Kidney tubule cell (primary cell): ENCODE data around the gene MAT2A.
"Not testable (repeated sequence)": the region's sequence is repeated elsewhere in the genome, so short reads cannot be mapped to it uniquely, and the experiment has no call there.

Experiments used
- DNase-seq: peaks from one replicate; pipeline ENCODE4 v3.0.0-alpha.2; 2018; ENCODE audit warnings: low spot score

MAT2A gene

DNA sequence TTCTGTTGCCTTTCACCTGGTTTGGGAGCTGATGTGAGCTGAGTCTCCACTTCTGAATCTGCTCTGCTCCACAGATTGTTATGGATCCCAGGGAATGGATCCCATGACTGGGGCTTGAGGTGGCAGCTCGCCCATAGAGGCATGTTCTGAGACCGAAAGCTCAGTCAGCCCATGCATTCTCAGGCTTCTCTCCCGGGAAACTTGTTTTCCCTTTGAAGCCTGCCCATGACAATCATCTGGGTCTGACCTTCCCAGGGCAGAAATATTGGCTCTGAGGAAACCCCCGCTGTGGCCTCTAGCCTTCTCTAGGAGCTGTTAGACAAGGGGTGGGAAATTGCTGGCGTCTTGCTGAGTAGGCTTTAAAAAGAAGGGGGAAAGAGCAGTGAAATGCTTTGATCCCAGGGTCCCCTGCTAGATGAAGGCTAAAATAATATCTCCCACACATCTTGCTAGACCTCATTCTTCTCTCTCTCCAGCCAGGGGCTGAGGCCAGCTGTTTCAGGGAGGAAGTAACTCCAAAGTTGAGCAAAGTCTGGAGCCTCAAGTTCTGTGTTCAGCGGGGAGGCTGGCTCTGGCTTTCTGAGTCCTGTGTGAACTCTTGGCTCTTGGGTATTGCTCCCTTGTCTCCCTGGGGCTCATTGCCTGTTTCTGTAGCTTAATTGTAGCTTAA is 40.4 kb downstream of the MAT2A start:
- no peak for DNase-seq

DNA sequence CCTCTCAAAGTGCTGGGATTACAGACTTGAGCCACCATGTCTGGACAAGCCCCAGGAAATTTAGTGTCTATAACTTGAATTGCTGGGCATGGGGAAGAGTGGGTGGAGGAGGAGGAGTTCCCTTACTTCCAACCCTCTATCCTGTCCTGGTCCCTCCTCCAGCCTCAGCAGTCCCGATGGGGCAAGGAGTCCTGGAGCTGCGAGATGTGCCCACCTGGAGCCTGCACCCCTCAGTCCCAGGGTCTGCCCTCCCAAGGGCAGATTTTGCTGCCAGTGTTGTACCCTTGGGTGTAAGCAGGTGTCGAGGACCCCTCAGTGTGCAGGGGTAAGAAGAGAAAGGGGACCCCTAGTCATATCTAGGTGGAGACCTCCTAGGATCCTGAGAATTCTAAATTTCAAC is 41.2 kb downstream of the MAT2A start:
- no peak for DNase-seq

DNA sequence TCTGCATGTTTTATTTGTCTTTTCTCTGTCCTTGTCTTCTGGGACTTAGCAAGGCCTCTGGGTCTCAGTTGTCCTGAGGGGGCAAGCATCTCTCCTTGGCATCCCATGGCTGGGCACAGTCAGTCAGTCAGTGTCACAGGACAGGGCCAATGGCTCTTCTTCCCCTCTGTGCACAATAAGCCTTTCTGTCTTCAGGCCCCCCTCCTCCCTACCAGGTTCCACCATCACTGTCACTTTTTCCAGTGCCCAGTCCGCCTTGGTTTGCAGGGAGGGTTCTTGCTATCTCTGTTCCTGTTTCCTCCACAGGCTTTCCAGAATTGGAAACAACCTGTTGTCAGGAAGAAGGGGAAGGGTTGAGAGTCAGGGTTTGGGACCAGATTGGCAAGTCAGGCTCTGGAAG is 43.5 kb downstream of the MAT2A start:
- DNase-seq: no peak

DNA sequence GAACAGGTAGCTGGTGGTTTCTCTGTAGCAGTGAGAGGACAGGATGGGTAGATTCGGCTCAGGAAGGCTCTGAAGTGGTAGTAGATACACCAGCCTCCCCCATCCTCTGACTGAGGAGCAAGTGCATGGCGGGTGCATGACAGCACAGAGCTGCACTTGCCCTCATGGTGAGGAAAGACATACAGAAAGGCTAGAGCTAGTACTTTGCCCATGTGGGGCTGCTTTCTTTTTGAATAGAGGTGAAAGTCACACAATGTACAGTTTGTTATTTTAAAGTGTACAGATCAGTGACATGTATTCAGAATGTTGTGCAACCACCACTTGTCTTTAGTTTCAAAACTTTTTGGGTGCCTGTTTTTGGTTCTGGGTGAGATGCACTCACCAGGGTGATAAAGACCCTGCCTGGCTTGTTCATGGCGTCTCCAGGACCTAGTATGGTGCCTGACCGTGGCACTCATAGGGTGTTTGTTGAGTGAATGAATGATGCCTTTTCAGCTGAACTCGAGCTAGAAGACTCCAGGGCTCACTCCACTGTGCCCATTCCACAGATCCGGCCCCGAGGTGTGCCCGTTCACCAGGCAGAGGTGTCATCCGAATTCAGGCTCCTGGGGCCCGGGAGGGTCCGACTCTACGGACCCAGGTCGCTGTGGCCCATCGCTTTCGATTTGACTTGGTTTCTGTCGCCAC is 44.8 kb downstream of the MAT2A start:
- no peak for DNase-seq

DNA sequence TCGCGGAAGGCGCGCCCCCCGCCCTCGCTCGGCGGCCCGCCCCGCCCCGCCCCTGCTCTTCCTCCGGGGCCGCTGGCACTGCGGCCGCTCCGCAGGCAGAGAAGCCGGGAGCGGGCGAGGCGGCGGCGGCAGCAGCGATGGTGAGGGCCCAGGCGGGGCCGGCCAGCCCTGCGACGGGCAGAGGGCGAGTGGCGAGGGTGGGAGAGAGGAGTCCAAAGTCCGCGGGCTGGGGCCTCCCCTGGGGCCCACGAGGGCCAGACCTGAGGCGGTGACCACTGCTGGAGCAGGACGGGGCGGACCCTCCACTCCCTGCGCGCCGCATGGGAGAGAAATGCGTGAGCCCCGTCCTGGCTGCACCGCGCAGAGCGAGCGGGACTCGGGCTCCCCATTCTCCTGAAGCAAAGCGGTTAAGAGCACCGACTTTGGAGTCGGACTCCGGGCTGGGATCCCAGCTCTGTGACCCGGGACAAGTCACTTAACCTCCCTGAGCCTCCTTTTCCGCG is 45.4 kb downstream of the MAT2A start, which contains the start of gene VAMP5:
TSS of gene VAMP5 (plus strand) at position 78 of the 503 bp plus-strand sequence. CDS start at position 138, 60 bp downstream.
- DNase-seq: no peak

DNA sequence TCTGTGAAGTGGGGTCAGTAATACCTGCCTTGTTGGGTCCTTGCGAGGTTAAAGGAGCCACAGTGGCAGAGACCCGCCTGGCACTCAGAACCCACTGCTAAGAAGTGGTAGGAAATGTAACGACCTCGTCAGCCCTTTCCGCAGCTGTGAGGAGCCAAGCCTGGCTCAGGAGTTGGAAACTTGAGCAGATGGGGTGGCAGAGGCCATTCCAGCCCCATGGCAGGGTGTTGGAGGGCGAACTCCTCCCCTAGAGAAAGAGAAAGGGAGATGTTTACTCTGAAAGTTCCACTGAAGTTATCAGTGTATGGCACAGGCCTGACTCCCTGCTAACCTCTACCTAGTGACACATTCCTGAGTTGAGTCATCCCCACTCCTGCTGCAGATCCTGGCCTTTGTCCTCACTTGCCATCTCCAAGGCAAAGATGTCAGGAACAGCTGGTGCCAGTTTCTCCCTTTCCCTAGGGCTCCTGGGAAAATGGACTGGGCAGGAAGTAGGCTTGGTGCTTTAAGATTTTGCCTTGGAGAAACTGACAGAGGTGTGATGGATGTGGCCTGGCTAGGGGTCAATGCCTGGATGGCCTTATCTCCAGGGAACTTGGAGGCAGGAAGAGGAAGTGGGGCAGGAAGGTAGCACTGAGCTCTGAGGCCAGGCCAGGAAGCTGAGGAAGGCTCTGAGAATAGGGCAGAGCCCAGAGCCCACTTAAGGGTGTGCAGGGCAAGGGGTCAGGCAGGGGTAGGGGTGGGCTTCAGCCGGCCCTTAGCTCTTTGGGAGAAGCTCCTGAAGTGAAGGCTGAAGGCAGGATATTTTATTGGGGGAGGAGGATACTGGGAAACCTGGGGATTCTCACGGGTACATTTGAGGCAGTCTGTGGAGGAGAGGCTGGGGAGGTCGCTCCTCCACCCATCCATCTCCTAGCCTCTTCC is 46.2 kb downstream of the MAT2A start:
- peak; percentile 94 for DNase-seq

DNA sequence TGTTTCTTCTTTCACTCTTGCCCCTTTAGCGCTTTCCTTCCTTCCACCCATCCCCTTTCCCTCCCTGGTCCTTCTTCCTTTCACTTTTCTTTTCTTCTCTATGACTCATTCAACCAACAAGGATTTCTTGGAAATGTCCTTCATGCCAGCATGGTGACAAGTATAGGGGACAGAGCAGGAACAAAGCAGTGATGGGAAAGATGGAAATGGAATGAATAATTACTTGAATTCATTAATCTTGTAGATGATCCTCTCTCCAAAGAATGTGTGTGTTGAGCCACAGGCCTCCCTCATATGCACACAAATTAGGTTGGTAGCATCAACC is 46.8 kb downstream of the MAT2A start:
- DNase-seq: peak; percentile 91

DNA sequence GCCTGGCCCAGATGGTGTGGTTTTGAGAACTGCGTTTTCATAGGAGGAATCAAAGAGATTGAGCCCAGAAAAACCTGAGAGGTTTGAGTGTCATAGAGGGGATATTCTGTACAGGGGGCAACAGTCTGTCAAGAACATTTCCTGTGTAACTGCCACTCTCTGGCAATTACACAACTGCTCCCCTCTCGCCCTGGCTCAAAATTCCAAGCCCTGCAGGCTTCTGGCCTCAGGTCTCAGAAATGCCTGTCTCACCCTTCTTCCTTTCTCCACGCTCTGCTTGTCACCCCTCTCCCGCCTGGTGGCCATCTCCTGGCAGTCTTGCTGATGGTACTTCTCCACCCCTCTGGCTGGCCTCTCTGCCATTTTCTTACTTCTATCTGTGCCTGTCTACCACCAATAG is 49.3 kb downstream of the MAT2A start:
- no peak for DNase-seq

DNA sequence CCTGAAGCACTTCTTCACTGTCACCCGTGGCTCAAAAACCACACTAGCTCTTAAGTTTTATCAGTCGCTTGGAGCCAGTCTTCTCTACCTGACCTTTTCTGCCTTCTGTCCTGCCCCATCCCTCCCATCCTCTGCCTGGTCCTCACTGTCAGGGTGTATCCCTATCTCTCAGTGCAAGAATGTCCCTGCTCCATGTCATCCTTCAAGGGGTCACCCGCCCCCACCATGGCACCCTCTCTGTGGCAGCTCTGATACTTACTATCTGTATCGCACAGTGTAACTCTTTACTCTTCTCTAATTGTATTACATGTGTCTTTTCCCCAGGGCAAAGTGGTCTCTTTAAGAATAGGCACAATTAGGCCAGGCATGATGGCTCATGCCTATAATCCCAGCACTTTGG is 49.7 kb downstream of the MAT2A start:
- no peak for DNase-seq

DNA sequence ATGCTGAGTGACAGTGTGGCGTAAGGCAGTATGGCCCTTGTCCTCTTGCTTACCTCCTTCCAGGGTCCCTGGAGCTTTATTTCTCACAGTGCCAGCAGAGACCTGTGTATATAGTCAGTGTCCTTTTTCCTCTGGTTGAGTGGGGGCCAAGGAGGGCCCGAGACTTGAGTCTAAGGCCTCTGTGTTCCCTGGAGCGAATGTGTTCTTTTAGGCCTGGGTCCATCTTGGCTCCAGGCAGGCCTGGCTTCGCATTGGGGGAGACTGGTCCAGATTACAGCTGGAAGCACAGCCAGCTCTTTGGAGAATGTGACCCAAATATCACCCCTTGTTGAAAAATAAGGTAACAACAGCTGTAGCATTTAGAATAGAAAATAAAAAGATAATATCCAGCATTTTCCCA is 50.2 kb downstream of the MAT2A start:
- DNase-seq: no peak

DNA sequence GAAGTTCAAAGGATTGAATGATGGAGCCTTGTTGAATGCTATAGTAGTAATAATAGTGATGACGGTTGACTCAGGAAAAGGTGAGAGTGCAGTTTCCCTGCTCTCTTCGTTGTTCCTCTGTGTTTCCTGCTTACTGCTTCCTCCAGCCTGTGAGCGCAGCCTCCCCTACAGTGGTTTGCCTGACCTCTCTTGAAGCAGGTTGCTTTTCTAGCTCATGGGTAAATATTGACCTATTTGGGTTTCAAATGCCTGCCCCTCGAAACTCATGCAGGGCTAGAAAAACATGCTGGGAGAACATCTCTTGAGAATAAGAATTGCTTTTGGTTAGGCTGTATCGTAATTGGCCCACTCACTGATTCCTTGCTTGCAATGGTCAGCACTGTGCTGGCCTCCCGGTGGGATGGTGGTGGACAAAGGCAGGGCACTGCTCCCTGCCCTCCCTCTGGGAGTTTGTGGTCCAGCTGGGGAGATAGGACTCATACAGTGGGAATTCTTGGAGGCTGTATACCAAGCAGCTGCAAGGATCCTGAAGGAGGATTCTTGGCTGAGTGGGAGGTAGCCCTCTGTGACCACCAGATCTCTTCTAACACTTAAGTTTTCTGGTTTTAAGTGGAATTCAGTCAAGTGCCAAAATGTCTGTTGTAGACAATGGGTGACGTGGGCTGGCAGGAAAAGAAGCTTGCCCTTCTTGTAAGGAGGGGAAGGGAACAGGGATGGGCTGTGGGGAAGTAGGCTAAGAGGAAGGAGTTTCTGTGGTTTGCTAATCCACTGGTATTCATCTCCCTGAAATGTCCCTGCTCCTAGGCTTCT is 51.2 kb downstream of the MAT2A start:
- peak; percentile 30 for DNase-seq

DNA sequence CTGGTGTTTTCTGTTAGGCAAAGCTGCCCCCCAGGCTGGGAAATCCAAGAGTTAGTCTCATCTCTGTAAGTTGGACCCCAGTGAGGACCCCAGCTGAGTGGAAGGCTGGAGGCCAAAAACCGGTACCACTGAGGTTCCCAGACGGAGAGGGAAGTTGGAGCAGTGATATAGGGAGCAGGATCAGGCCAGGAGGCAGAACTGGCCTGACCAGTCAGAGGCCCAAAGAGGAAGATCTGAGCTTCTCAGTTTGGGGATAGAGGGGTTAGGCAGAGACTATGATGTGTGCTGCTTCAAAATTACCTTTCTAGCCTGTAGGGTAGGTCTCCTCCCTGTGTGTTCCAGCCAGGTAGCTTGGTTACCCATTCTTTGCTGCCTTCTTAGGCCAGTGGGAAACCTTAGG is 52.0 kb downstream of the MAT2A start:
- DNase-seq: no peak

DNA sequence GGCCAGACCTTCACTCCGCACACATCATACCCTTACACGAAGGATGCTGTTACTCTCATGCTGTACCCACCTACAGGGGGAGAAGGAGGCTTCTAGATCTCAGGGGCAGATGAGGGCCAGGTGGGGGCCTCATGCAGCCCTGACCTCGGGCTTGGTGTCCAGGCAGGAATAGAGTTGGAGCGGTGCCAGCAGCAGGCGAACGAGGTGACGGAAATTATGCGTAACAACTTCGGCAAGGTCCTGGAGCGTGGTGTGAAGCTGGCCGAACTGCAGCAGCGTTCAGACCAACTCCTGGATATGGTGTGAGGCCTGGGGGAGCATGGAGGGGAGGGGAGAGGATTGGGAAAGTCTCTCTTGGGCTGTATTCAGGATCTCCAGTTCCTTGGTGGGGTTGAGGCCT is 52.6 kb downstream of the MAT2A start:
- DNase-seq: no peak

DNA sequence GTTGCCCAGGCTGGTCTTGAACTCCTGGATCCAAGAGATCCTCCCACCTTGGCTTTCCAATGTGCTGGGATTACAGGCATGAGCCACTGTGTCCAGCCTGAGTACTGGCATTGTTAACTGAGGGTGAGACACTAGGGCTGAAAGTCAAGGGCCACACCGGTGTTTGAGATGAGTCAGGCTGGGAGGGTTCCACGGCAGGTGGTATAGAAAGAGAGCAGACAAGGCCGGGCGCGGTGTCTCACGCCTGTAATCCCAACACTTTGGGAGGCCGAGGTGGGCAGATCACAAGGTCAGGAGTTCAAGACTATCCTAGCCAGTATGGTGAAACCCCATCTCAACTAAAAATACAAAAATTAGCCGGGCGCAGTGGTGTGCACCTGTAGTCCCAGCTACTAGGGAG is 53.3 kb downstream of the MAT2A start:
- not testable (repeated sequence) for DNase-seq

DNA sequence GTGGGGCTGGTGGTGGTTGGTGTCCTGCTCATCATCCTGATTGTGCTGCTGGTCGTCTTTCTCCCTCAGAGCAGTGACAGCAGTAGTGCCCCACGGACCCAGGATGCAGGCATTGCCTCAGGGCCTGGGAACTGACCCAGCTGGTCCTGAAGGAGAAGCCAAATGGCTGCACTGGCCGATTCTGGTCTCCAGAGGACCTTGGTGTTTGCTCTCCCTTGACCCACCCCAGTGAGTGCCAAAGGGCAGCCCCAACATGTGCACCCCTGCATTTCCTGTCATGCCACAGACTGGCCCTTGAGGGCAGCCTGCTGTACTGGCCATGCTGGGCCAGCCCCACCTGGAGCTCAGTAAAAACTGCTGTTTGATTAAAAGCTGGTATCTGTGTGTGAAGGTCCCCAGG is 54.1 kb downstream of the MAT2A start:
- DNase-seq: no peak
